Gastrocnemius medialis (tissue), 4 donors: Measurements from ENCODE around the gene CTCF.

Experiments
- POLR2A ChIP-seq, 2 donors: fragments of 450-650 bp; IDR thresholded peaks; one replicate each; pipeline ENCODE4 v1.6.1; 2017; ENCODE audit warnings: antibody characterized with exemption in 2 of 2, mild to moderate bottlenecking in 2 of 2, moderate library complexity in 2 of 2
- TF ChIP-seq, protein P1 (sequence below), 5 experiments: fragments of 450-650 bp in 3 of 5; fragments of 200-600 bp in 2 of 5; sonication (generic) in 2 of 5; IDR thresholded peaks in 4 of 5; conservative IDR thresholded peaks in 1 of 5; 1 replicate in 4 of 5; 2 replicates in 1 of 5; pipeline ENCODE4 v1.5.1; 2016 to 2019; ENCODE audit warnings: antibody characterized with exemption in 5 of 5, mild to moderate bottlenecking in 3 of 5, moderate library complexity in 3 of 5

DNA sequence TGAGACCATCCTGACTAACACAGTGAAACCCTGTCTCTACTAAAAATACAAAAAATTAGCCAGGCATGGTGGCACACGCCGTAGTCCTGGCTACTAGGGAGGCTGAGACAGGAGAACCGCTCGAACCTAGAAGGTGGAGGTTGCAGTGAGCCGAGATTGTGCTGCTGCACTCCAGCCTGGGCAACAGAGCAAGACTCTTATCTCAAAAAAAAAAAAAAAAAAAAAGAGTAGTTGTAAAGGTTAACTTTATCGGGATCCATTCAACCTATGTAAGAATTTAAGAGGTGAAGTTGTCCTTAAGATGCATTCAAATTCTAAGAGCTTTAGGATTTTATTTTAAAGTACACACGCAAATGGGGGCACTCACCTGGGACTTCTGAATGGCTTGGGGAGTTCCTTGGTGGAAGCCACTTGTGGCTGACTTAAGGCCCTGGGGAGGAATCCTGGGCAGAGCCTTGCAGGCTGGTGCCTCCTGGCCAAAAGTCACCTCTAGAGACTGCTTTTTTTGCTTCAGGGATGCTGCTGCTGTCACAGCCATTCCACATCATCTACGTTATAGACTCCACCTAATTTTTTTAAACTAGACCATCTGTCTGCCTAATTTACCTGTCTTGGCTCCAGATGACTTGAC is 3.3 kb downstream of the CTCF start:
- no peak for TF ChIP-seq POLR2A (IDR thresholded peaks at IDR 0.05)
- TF ChIP-seq, protein P1, sequence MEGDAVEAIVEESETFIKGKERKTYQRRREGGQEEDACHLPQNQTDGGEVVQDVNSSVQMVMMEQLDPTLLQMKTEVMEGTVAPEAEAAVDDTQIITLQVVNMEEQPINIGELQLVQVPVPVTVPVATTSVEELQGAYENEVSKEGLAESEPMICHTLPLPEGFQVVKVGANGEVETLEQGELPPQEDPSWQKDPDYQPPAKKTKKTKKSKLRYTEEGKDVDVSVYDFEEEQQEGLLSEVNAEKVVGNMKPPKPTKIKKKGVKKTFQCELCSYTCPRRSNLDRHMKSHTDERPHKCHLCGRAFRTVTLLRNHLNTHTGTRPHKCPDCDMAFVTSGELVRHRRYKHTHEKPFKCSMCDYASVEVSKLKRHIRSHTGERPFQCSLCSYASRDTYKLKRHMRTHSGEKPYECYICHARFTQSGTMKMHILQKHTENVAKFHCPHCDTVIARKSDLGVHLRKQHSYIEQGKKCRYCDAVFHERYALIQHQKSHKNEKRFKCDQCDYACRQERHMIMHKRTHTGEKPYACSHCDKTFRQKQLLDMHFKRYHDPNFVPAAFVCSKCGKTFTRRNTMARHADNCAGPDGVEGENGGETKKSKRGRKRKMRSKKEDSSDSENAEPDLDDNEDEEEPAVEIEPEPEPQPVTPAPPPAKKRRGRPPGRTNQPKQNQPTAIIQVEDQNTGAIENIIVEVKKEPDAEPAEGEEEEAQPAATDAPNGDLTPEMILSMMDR (IDR thresholded peaks at IDR 0.05 in 4 of 5, conservative IDR thresholded peaks at IDR 0.05 in 1 of 5), result no peak
